GM12891 (cell line): ENCODE measurements around the gene TRIM27.

Experiments used
- POLR2AphosphoS5 ChIP-seq: IDR thresholded peaks from 2 replicates; pipeline ENCODE4 v1.6.1; 2011; ENCODE audit warnings: low read depth, low read length, control low read depth
- TAF1 ChIP-seq: IDR thresholded peaks from 2 replicates; pipeline ENCODE4 v1.6.1; 2011; ENCODE audit warnings: low read depth, low read length, control low read depth

DNA sequence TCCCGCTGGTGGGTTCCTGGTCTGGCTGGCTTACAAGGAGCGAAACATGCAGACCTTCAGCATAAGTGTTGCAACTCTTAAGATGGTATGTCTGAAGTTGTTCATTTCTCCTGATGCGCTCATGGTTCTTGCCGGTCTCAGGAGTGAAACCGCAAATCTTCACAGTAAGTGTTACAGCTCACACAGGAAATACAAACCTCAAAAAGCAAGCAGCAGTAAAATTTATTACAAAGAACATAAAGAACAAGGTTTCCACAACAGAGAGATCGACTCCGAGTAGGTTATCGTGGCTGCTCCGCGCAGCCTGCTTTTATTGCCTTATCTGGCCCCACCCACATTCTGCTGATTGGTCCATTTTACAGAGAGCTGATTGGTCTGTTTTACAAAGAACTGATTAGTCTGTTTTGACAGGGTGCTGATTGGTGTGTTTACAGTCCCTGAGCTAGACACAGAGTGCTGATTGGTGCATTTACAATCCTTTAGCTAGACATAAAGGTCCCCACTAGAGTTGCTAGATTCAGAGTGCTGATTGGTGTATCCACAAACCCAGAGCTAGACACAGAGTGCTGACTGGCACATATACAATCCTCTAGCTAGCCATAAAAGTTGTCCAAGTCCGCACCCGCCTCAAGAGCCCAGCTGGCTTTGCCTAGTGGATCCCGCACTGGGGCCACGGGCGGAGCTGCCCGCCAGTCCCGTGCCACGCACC lies 39.2 kb downstream of the TRIM27 start:
- no peak for TF ChIP-seq POLR2AphosphoS5
- TF ChIP-seq TAF1, result no peak
